HEK293 (cell line): Measurements from ENCODE around the gene VPS9D1.

Experiments
- GLI2 ChIP-seq: fragments of 450-650 bp; formaldehyde crosslinking; IDR thresholded peaks from 2 replicates; pipeline ENCODE4; 2017; ENCODE audit warnings: missing biosample characterization, missing genetic modification characterization, low read depth, borderline replicate concordance
- KLF1 ChIP-seq: fragments of 450-650 bp; formaldehyde crosslinking; IDR thresholded peaks from 2 replicates; pipeline ENCODE4 v1.5.1; 2016; ENCODE audit warnings: missing biosample characterization, missing genetic modification characterization
- MEIS1 ChIP-seq: sonication (generic); formaldehyde crosslinking; IDR thresholded peaks from 2 replicates; pipeline ENCODE4 v1.8.1; 2022; ENCODE audit warnings: missing genetic modification reagents, mild to moderate bottlenecking, borderline replicate concordance
- OSR2 ChIP-seq: fragments of 450-650 bp; formaldehyde crosslinking; IDR thresholded peaks from 2 replicates; pipeline ENCODE4 v1.5.1; 2016; ENCODE audit warnings: missing biosample characterization, missing genetic modification characterization
- SP7 ChIP-seq: fragments of 450-650 bp; formaldehyde crosslinking; IDR thresholded peaks from 2 replicates; pipeline ENCODE4 v1.5.1; 2016; ENCODE audit warnings: missing biosample characterization, missing genetic modification characterization
- ZBTB8A ChIP-seq: fragments of 450-650 bp; formaldehyde crosslinking; IDR thresholded peaks from 2 replicates; pipeline ENCODE4 v1.5.1; 2016; ENCODE audit warnings: missing biosample characterization, missing genetic modification characterization
- ZFP41 ChIP-seq: fragments of 450-650 bp; formaldehyde crosslinking; IDR thresholded peaks from 2 replicates; pipeline ENCODE4 v1.5.1; 2016; ENCODE audit warnings: missing biosample characterization, missing genetic modification characterization, borderline replicate concordance
- ZNF169 ChIP-seq: fragments of 450-650 bp; formaldehyde crosslinking; IDR thresholded peaks from 2 replicates; pipeline ENCODE4 v1.5.1; 2016; ENCODE audit warnings: missing biosample characterization, missing genetic modification characterization
- ZNF23 ChIP-seq: fragments of 450-650 bp; formaldehyde crosslinking; IDR thresholded peaks from 2 replicates; pipeline ENCODE4 v1.5.1; 2016; ENCODE audit warnings: missing biosample characterization, missing genetic modification characterization, borderline replicate concordance
- ZNF335 ChIP-seq: fragments of 450-650 bp; formaldehyde crosslinking; conservative IDR thresholded peaks from 2 replicates; pipeline ENCODE4 v1.5.1; 2016; ENCODE audit warnings: missing biosample characterization, missing genetic modification characterization
- ZNF510 ChIP-seq: fragments of 450-650 bp; formaldehyde crosslinking; IDR thresholded peaks from 2 replicates; pipeline ENCODE4 v1.5.1; 2018; ENCODE audit warnings: mild to moderate bottlenecking, missing genetic modification characterization, missing biosample characterization; ENCODE audit not compliant: insufficient replicate concordance
- ZNF561 ChIP-seq: fragments of 450-650 bp; IDR thresholded peaks from 2 replicates; pipeline ENCODE4 v1.5.1; 2018; ENCODE audit warnings: missing biosample characterization, missing genetic modification characterization, borderline replicate concordance
- ZNF585B ChIP-seq: fragments of 450-650 bp; formaldehyde crosslinking; IDR thresholded peaks from 2 replicates; pipeline ENCODE4 v1.5.1; 2016; ENCODE audit warnings: missing biosample characterization, missing genetic modification characterization
- ZNF76 ChIP-seq: fragments of 450-650 bp; formaldehyde crosslinking; IDR thresholded peaks from 2 replicates; pipeline ENCODE4; 2016; ENCODE audit warnings: low read depth, missing biosample characterization, missing genetic modification characterization, borderline replicate concordance
- ZNF768 ChIP-seq: fragments of 450-650 bp; formaldehyde crosslinking; IDR thresholded peaks from 2 replicates; pipeline ENCODE4 v1.5.1; 2018; ENCODE audit warnings: missing biosample characterization, mild to moderate bottlenecking, missing genetic modification characterization
- TF ChIP-seq, protein P1 (sequence below): fragments of 450-650 bp; formaldehyde crosslinking; IDR thresholded peaks from 2 replicates; pipeline ENCODE4 v1.5.1; 2016; ENCODE audit warnings: missing biosample characterization, missing genetic modification characterization
- TF ChIP-seq, protein P2 (sequence below): fragments of 450-650 bp; formaldehyde crosslinking; conservative IDR thresholded peaks from 2 replicates; pipeline ENCODE4 v1.5.1; 2016; ENCODE audit warnings: low read depth, missing biosample characterization, missing genetic modification characterization
- TF ChIP-seq, protein P3 (sequence below): fragments of 450-650 bp; formaldehyde crosslinking; IDR thresholded peaks from 2 replicates; pipeline ENCODE4 v1.5.1; 2017; ENCODE audit warnings: missing biosample characterization, missing genetic modification characterization
- TF ChIP-seq, protein P4 (sequence below): fragments of 450-650 bp; formaldehyde crosslinking; IDR thresholded peaks from 2 replicates; pipeline ENCODE4 v1.5.1; 2016; ENCODE audit warnings: missing biosample characterization, missing genetic modification characterization
- TF ChIP-seq, protein P5 (sequence below): fragments of 450-650 bp; formaldehyde crosslinking; IDR thresholded peaks from 2 replicates; pipeline ENCODE4 v1.5.1; 2016; ENCODE audit warnings: missing biosample characterization, missing genetic modification characterization
- TF ChIP-seq, protein P6 (sequence below): fragments of 450-650 bp; formaldehyde crosslinking; optimal IDR thresholded peaks from 2 replicates; pipeline ENCODE3; 2016; ENCODE audit warnings: missing biosample characterization, mild to moderate bottlenecking, missing genetic modification characterization
- TF ChIP-seq, protein P7 (sequence below): fragments of 450-650 bp; formaldehyde crosslinking; IDR thresholded peaks from 2 replicates; pipeline ENCODE4 v1.5.1; 2016; ENCODE audit warnings: missing biosample characterization, missing genetic modification characterization
- TF ChIP-seq, protein P8 (sequence below): fragments of 450-650 bp; formaldehyde crosslinking; IDR thresholded peaks from 2 replicates; pipeline ENCODE4 v1.5.1; 2016; ENCODE audit warnings: missing biosample characterization, missing genetic modification characterization, low read depth

VPS9D1 gene

DNA sequence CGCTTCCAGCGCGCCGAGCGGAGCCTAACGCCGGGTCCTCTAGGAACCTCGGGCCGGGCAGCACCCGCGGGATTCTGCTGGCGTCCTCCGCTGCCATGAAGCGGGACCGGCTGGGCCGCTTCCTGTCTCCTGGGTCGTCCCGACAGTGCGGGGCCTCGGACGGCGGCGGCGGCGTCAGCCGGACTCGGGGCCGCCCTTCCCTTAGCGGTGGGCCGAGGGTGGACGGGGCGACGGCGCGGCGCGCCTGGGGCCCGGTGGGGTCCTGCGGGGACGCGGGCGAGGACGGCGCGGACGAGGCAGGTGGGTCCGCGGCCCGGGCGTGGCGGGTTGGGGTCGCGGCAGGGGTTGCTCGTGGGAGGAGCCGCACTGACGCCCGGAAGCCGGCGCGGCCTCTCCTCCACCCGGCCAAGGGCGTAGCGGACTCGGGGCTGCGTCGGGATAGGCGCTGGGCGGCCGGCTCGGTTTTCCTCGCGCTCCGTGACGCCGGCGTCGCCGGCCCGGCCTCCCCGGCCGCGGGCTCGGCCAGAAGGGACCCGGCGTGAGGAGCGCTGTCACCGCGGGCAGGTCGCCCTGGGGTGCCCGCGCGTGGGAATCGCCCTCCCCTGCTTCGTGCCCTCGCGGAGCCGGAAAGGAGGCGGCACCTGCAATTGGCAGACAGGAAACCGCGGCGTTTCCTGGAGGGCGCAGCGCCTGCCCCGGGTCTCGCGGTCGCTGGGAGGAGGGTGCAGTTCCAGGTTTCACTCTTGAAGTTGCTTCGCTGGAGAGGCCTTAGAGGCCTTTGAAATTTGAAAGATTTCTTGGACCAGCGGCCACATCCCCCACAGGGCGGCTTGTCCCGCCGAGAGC, 1.1 kb upstream of the VPS9D1 start (continued):
- TF ChIP-seq, protein P1, sequence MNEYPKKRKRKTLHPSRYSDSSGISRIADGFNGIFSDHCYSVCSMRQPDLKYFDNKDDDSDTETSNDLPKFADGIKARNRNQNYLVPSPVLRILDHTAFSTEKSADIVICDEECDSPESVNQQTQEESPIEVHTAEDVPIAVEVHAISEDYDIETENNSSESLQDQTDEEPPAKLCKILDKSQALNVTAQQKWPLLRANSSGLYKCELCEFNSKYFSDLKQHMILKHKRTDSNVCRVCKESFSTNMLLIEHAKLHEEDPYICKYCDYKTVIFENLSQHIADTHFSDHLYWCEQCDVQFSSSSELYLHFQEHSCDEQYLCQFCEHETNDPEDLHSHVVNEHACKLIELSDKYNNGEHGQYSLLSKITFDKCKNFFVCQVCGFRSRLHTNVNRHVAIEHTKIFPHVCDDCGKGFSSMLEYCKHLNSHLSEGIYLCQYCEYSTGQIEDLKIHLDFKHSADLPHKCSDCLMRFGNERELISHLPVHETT (tag by site-specific recombination): no peak
- TF ChIP-seq MEIS1 (CRISPR knock-in tag) (no peak), ZNF169 (tag by site-specific recombination) (no peak), ZNF585B (tag by site-specific recombination) (no peak), GLI2 (tag by site-specific recombination) (no peak), SP7 (tag by site-specific recombination) (no peak), ZNF23 (tag by site-specific recombination) (no peak), ZNF768 (tag by site-specific recombination) (no peak), ZFP41 (tag by site-specific recombination) (no peak), ZNF335 (tag by site-specific recombination) (no peak; the same call in 1 of the 2 replicates), OSR2 (tag by site-specific recombination) (no peak), ZNF510 (no peak), ZNF76 (tag by site-specific recombination) (no peak), KLF1 (tag by site-specific recombination) (no peak), ZBTB8A (tag by site-specific recombination) (peak; percentile 74), ZNF561 (tag by site-specific recombination) (no peak)
- TF ChIP-seq, protein P2, sequence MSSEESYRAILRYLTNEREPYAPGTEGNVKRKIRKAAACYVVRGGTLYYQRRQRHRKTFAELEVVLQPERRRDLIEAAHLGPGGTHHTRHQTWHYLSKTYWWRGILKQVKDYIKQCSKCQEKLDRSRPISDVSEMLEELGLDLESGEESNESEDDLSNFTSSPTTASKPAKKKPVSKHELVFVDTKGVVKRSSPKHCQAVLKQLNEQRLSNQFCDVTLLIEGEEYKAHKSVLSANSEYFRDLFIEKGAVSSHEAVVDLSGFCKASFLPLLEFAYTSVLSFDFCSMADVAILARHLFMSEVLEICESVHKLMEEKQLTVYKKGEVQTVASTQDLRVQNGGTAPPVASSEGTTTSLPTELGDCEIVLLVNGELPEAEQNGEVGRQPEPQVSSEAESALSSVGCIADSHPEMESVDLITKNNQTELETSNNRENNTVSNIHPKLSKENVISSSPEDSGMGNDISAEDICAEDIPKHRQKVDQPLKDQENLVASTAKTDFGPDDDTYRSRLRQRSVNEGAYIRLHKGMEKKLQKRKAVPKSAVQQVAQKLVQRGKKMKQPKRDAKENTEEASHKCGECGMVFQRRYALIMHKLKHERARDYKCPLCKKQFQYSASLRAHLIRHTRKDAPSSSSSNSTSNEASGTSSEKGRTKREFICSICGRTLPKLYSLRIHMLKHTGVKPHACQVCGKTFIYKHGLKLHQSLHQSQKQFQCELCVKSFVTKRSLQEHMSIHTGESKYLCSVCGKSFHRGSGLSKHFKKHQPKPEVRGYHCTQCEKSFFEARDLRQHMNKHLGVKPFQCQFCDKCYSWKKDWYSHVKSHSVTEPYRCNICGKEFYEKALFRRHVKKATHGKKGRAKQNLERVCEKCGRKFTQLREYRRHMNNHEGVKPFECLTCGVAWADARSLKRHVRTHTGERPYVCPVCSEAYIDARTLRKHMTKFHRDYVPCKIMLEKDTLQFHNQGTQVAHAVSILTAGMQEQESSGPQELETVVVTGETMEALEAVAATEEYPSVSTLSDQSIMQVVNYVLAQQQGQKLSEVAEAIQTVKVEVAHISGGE: peak; percentile 57
- TF ChIP-seq, protein P3, sequence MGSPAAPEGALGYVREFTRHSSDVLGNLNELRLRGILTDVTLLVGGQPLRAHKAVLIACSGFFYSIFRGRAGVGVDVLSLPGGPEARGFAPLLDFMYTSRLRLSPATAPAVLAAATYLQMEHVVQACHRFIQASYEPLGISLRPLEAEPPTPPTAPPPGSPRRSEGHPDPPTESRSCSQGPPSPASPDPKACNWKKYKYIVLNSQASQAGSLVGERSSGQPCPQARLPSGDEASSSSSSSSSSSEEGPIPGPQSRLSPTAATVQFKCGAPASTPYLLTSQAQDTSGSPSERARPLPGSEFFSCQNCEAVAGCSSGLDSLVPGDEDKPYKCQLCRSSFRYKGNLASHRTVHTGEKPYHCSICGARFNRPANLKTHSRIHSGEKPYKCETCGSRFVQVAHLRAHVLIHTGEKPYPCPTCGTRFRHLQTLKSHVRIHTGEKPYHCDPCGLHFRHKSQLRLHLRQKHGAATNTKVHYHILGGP: 0 out of 2 replicates have a peak, but pooled peaks have one; percentile 11
- TF ChIP-seq, protein P4, sequence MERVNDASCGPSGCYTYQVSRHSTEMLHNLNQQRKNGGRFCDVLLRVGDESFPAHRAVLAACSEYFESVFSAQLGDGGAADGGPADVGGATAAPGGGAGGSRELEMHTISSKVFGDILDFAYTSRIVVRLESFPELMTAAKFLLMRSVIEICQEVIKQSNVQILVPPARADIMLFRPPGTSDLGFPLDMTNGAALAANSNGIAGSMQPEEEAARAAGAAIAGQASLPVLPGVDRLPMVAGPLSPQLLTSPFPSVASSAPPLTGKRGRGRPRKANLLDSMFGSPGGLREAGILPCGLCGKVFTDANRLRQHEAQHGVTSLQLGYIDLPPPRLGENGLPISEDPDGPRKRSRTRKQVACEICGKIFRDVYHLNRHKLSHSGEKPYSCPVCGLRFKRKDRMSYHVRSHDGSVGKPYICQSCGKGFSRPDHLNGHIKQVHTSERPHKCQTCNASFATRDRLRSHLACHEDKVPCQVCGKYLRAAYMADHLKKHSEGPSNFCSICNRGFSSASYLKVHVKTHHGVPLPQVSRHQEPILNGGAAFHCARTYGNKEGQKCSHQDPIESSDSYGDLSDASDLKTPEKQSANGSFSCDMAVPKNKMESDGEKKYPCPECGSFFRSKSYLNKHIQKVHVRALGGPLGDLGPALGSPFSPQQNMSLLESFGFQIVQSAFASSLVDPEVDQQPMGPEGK (tag by site-specific recombination): no peak
- TF ChIP-seq, protein P5, sequence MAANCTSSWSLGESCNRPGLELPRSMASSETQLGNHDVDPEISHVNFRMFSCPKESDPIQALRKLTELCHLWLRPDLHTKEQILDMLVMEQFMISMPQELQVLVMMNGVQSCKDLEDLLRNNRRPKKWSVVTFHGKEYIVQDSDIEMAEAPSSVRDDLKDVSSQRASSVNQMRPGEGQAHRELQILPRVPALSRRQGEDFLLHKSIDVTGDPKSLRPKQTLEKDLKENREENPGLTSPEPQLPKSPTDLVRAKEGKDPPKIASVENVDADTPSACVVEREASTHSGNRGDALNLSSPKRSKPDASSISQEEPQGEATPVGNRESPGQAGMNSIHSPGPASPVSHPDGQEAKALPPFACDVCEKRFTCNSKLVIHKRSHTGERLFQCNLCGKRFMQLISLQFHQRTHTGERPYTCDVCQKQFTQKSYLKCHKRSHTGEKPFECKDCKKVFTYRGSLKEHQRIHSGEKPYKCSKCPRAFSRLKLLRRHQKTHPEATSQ (tag by site-specific recombination): no peak
- TF ChIP-seq, protein P6, sequence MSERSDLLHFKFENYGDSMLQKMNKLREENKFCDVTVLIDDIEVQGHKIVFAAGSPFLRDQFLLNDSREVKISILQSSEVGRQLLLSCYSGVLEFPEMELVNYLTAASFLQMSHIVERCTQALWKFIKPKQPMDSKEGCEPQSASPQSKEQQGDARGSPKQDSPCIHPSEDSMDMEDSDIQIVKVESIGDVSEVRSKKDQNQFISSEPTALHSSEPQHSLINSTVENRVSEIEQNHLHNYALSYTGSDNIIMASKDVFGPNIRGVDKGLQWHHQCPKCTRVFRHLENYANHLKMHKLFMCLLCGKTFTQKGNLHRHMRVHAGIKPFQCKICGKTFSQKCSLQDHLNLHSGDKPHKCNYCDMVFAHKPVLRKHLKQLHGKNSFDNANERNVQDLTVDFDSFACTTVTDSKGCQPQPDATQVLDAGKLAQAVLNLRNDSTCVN: peak; percentile 48
- TF ChIP-seq, protein P7, sequence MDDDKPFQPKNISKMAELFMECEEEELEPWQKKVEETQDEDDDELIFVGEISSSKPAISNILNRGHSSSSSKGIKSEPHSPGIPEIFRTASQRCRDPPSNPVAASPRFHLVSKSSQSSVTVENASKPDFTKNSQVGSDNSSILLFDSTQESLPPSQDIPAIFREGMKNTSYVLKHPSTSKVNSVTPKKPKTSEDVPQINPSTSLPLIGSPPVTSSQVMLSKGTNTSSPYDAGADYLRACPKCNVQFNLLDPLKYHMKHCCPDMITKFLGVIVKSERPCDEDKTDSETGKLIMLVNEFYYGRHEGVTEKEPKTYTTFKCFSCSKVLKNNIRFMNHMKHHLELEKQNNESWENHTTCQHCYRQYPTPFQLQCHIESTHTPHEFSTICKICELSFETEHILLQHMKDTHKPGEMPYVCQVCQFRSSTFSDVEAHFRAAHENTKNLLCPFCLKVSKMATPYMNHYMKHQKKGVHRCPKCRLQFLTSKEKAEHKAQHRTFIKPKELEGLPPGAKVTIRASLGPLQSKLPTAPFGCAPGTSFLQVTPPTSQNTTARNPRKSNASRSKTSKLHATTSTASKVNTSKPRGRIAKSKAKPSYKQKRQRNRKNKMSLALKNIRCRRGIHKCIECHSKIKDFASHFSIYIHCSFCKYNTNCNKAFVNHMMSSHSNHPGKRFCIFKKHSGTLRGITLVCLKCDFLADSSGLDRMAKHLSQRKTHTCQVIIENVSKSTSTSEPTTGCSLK (tag by site-specific recombination): no peak
- TF ChIP-seq, protein P8, sequence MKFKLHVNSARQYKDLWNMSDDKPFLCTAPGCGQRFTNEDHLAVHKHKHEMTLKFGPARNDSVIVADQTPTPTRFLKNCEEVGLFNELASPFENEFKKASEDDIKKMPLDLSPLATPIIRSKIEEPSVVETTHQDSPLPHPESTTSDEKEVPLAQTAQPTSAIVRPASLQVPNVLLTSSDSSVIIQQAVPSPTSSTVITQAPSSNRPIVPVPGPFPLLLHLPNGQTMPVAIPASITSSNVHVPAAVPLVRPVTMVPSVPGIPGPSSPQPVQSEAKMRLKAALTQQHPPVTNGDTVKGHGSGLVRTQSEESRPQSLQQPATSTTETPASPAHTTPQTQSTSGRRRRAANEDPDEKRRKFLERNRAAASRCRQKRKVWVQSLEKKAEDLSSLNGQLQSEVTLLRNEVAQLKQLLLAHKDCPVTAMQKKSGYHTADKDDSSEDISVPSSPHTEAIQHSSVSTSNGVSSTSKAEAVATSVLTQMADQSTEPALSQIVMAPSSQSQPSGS: no peak
